Measurements from ENCODE around the gene SOCS4.

SOCS4 gene

GRCh38 chr14:55088356-55088755 lies 61.3 kb downstream of the SOCS4 start:
- Histone ChIP-seq H3K9ac (no peak overlapping the region), H3K27ac (no peak overlapping the region), H3K9me3 (replicated peaks in 1 of 11) (peaks cover 0 to 6% (median 0%) of the 10 kb centered on the region in 11 experiments; a peak in 5 of 22 replicates)

GRCh38 chr14:55092341-55092740 lies 65.3 kb downstream of the SOCS4 start:
- Histone ChIP-seq H3K9me3 (replicated peaks in 1 of 11) (no peaks in the 10 kb centered on the region), H4K20me1 (no peaks in the 10 kb centered on the region), H3K4me3 (no peak overlapping the region), H3K36me3 (no peaks in the 10 kb centered on the region), H3K4me2 (0 out of 22 replicates have a peak overlapping the region, but pooled peaks of 1 of the 11 experiments have one; percentile 15), H3K4me1 (peaks cover 0 to 27% (median 0%) of the 10 kb centered on the region in 10 experiments; a peak in 6 of 20 replicates), H3K9ac (no peak overlapping the region), H3K27me3 (no peaks in the 10 kb centered on the region), H3K27ac (no peak overlapping the region)
- no peak for TF ChIP-seq Cebpa-rat (IDR thresholded peaks at IDR 0.05)

More at GRCh38 chr14:55088356-55088755, 61.3 kb downstream of the SOCS4 start:
- Histone ChIP-seq H3K4me2 (no peak overlapping the region), H3K4me1 (peaks cover 0 to 39% (median 0%) of the 10 kb centered on the region in 10 experiments; a peak in 6 of 20 replicates), H3K4me3 (no peak overlapping the region), H3K36me3 (no peaks in the 10 kb centered on the region), H4K20me1 (no peaks in the 10 kb centered on the region), H3K27me3 (no peaks in the 10 kb centered on the region)
- TF ChIP-seq Cebpa-rat (IDR thresholded peaks at IDR 0.05), result no peak

- Histone ChIP-seq H3K27ac (no peak overlapping the region), H4K20me1 (no peaks in the 10 kb centered on the region), H3K4me1 (peaks cover 0 to 48% (median 9%) of the 10 kb centered on the region in 10 experiments; a peak in 10 of 20 replicates), H3K9ac (no peak overlapping the region), H3K9me3 (replicated peaks in 1 of 11) (no peaks in the 10 kb centered on the region), H3K36me3 (no peaks in the 10 kb centered on the region), H3K27me3 (no peaks in the 10 kb centered on the region), H3K4me2 (no peak overlapping the region), H3K4me3 (no peak overlapping the region)
- TF ChIP-seq Cebpa-rat (IDR thresholded peaks at IDR 0.05), result no peak
These were observed 67.5 kb downstream of the SOCS4 start for GRCh38 chr14:55094292-55095157.

- peak overlapping the region in 8 of 11 experiments; percentile 5 to 81 (median 48); a peak in 12 of 22 replicates for H3K4me2 ChIP-seq
- H3K27me3 ChIP-seq, result no peaks in the 10 kb centered on the region
- peak overlapping the region in 4 of 11 experiments; percentile 5 to 79 (median 59); a peak in 5 of 22 replicates for H3K9ac ChIP-seq
- H3K4me1 ChIP-seq, result peaks cover 12 to 64% (median 24%) of the 10 kb centered on the region in 10 experiments
- no peak overlapping the region for H3K4me3 ChIP-seq
- no peak for TF ChIP-seq Cebpa-rat (IDR thresholded peaks at IDR 0.05)
- no peaks in the 10 kb centered on the region for H3K36me3 ChIP-seq
- H3K27ac ChIP-seq, result peak overlapping the region in 5 of 11 experiments; percentile 41 to 95 (median 76); a peak in 9 of 22 replicates
- H4K20me1 ChIP-seq, result no peaks in the 10 kb centered on the region
- H3K9me3 ChIP-seq (replicated peaks in 1 of 11), result peaks cover 0 to 5% (median 0%) of the 10 kb centered on the region in 11 experiments; a peak in 1 of 22 replicates
These were observed 71.0 kb downstream of the SOCS4 start for GRCh38 chr14:55097881-55098560.

GRCh38 chr14:55098561-55098898 lies 71.5 kb downstream of the SOCS4 start:
- Histone ChIP-seq H3K4me1 (peaks cover 17 to 69% (median 29%) of the 10 kb centered on the region in 10 experiments), H3K27ac (peak overlapping the region in 5 of 11 experiments; percentile 41 to 95 (median 76); a peak in 9 of 22 replicates), H3K9ac (peak overlapping the region in 4 of 11 experiments; percentile 5 to 79 (median 59); a peak in 6 of 22 replicates), H4K20me1 (no peaks in the 10 kb centered on the region), H3K4me2 (peak overlapping the region in 8 of 11 experiments; percentile 5 to 81 (median 48); a peak in 12 of 22 replicates), H3K4me3 (no peak overlapping the region), H3K27me3 (no peaks in the 10 kb centered on the region), H3K9me3 (replicated peaks in 1 of 11) (peaks cover 0 to 9% (median 0%) of the 10 kb centered on the region in 11 experiments; a peak in 1 of 22 replicates), H3K36me3 (no peaks in the 10 kb centered on the region)
- no peak for TF ChIP-seq Cebpa-rat (IDR thresholded peaks at IDR 0.05)

Data from BLaER1 treated with 17β-estradiol and CSF1 and Interleukin-3, amounts not matched to agents 10 nM and 100 nM (cell line).